H1 (cell line): ENCODE results near the gene OBSL1. TPM values are rescaled to one million over a fixed set of nuclear protein-coding genes. Genes with fewer than 3 reads are reported as not detected.

Source experiments
- CEBPB ChIP-seq: IDR thresholded peaks from 2 replicates; pipeline ENCODE4 v1.6.1; 2012; ENCODE audit warnings: low read depth, low read length
- CHD2 ChIP-seq: IDR thresholded peaks from 2 replicates; pipeline ENCODE4 v1.6.1; 2012; ENCODE audit warnings: low read length, improper control_type of control experiment
- CTBP2 ChIP-seq: IDR thresholded peaks from 2 replicates; pipeline ENCODE4 v1.7.0; 2011; ENCODE audit warnings: borderline replicate concordance, mild to moderate bottlenecking, moderate library complexity, mixed read lengths, low read length; ENCODE audit not compliant: insufficient read depth, insufficient read length
- KDM4A ChIP-seq: IDR thresholded peaks from one replicate; pipeline ENCODE4 v1.7.1; 2012; ENCODE audit warnings: low read depth, mild to moderate bottlenecking, moderate library complexity, low read length, inconsistent platforms; ENCODE audit not compliant: severe bottlenecking
- NRF1 ChIP-seq: IDR thresholded peaks from 2 replicates; pipeline ENCODE4 v1.6.1; 2011; ENCODE audit warnings: mild to moderate bottlenecking, low read depth, low read length, improper control_type of control experiment
- SP4 ChIP-seq: IDR thresholded peaks from 2 replicates; pipeline ENCODE4 v1.6.1; 2012; ENCODE audit warnings: low read length, inconsistent platforms
- polyA plus RNA-seq, 7 experiments: library from polyadenylated mRNA; depleted of rRNA in 3 of 7; stranded (reverse) in 5 of 7; unstranded in 2 of 7; fragments of >200 nt in 5 of 7; fragments of 200-250 nt in 2 of 7; gene quantifications; 1 replicate in 5 of 7; 2 replicates in 1 of 7; 4 replicates in 1 of 7; pipeline versions ENCODE4 v1.2.1 to v1.2.3, GENCODE V29; 2011 to 2013; ENCODE audit warnings: missing spikeins in 2 of 7, mixed read lengths in 2 of 7
- total RNA-seq: library from RNA; stranded (reverse); fragmentation: NEBNext Ultra II Directional; extraction: Animal tissue kit (Norgen Biotek cat#: 25700); gene quantifications from 2 replicates; pipeline ENCODE4 v1.2.1, GENCODE V29; 2021
- TF ChIP-seq, protein P1 (sequence below), 3 experiments: IDR thresholded peaks; 1 replicate in 2 of 3; 2 replicates in 1 of 3; pipeline versions ENCODE4 v1.5.1 to v1.6.1; 2011; ENCODE audit warnings: low read length in 3 of 3, mild to moderate bottlenecking in 3 of 3, inconsistent platforms in 2 of 3, low read depth in 1 of 3, moderate library complexity in 1 of 3; ENCODE audit not compliant: insufficient read depth in 1 of 3; ENCODE audit errors: control extremely low read depth in 1 of 3

OBSL1 gene
- total and polyA plus RNA-seq, 2 of the 8 experiments (the other 6 are each of a cell fraction or from before 2014, with no cell fraction given), result 116 to 127 TPM

DNA sequence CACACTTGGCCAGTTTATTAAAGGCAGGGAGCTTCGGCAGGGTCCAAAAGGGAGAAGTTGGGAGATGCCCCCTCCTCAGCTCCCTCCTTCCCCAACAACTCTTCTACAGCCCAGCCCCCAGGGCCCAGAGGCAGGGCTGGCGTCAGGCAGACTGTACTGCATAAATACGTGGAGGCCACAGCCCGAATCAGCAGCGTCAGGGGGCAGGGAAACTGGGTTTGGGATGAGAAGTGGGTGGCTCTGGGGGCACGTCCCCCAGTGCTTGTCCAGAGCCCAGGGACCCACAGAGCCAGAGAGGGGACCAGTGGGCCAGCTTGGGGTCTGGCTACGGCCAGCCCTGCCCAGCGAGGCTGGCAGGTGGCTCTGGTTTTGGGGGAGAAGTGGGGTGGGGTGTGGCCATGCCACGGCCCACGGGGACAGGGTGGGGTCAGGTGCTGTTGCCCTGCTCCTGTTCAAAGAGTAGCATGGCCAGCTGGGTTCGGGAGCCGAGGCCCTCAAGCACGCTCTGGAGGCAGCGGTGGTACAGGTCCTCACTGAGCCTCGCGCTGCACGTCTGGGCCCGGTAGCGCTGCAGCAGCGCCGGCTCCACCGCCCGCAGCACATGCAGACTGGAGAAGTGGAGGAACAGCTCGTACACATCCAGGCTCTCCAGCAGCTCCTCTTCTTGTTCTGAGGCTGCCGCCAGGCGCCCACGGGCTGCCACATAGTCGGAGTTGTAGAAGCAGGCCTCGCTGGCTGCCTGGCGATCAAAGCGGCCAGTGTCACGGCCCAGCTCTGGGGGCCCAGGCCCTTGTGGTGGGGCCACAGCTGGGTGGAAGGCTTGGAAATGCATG, 32.2 kb downstream of the OBSL1 start (continued):
- TF ChIP-seq, protein P1, sequence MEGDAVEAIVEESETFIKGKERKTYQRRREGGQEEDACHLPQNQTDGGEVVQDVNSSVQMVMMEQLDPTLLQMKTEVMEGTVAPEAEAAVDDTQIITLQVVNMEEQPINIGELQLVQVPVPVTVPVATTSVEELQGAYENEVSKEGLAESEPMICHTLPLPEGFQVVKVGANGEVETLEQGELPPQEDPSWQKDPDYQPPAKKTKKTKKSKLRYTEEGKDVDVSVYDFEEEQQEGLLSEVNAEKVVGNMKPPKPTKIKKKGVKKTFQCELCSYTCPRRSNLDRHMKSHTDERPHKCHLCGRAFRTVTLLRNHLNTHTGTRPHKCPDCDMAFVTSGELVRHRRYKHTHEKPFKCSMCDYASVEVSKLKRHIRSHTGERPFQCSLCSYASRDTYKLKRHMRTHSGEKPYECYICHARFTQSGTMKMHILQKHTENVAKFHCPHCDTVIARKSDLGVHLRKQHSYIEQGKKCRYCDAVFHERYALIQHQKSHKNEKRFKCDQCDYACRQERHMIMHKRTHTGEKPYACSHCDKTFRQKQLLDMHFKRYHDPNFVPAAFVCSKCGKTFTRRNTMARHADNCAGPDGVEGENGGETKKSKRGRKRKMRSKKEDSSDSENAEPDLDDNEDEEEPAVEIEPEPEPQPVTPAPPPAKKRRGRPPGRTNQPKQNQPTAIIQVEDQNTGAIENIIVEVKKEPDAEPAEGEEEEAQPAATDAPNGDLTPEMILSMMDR (IDR thresholded peaks at IDR 0.05; ENCODE audit: control extremely low read depth in 1 of 3, insufficient read depth in 1 of 3, low read depth in 1 of 3, low read length in 3 of 3), result no peak
- TF ChIP-seq SP4 (no peak), KDM4A (no peak), CHD2 (no peak), CEBPB (no peak), CTBP2 (no peak), NRF1 (no peak)
- TF ChIP-seq, all 59 proteins: peak for 0
